HG03378 (cell line): Measurements from ENCODE around the gene CAMK1D.

Experiments
- ATAC-seq: cut with Tn5 transposase; IDR thresholded peaks from one replicate; pipeline ENCODE4 v1.9.1; 2021; ENCODE audit warnings: mild to moderate bottlenecking, moderate library complexity; ENCODE audit not compliant: unreplicated experiment

CAMK1D gene

DNA sequence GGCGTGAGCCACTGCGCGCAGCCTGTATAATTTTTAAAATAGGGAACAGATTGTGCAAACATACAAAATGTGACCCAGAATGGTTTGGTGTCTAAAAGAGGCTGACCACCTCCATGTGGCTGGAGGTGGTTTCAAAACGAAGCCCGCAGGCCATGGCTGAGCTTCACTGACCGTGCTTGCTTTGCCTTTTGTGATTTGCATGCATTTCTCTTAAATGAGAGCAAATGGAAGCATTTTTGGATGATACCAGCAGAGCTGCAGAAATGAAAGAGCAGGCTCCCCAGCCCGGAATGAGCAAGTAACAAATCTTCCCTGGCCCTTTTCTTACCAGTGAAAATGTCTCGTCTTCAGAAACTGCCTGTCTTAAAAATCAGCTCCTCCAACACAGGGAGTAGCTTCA lies 239.9 kb downstream of the CAMK1D start:
- ATAC-seq = no peak

DNA sequence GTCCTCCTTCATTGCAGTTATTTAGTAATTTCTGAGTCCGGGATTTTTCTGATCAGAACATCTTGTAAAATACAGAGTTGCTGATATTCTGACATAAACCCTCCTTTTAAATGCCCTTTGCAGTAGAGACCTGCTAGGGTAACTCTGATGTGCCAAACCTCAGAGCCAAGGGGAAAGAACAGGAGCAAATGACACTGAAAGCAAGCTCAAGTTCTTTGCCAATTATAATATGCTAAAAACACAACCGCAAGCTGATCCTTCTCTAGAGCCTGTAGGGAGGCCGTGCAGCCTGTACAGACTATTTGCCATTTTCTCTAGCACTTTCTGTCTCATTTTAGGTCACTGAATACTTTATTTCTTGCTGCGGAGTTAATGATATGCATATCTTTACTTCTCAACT lies 240.4 kb downstream of the CAMK1D start:
- ATAC-seq = no peak

- ATAC-seq = no peak
These were observed 241.6 kb downstream of the CAMK1D start for GRCh38 chr10:12590675-12591659.

GRCh38 chr10:12592967-12593366 lies 243.6 kb downstream of the CAMK1D start:
- no peak for ATAC-seq

GRCh38 chr10:12594448-12594944 lies 245.1 kb downstream of the CAMK1D start:
- ATAC-seq = no peak

DNA sequence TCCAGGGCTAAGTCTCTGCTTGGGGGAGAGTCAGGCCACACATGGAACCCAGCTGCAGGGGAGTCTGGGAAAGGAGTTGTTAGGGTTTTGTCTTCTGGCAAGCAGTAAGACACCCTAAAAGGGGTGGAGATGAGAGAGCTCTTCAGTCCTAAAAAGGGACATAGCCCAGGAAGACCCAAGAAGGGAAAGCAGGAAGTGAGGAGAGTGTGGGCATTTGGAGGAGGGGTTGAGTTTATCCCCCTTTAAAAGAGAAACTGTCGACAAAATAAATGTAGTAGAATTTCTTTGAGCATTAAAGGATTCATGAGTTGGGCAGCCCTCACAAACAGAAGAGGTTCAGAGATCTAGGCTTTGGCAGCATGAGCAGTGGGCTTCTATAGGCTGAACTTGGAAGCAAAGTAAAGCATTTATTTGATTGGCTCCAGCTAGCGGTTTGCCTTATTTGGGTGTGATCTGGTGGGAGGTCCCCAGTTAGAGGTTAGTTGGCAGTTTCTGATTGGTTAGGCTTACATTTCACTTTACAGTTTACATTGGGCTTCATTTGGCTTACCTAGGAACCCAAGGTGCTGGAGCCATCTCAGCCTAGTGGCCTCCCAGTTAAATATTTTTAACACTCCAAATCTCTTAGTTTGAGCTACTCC lies 246.7 kb downstream of the CAMK1D start:
- ATAC-seq = no peak

GRCh38 chr10:12597176-12597575 lies 247.8 kb downstream of the CAMK1D start:
- no peak for ATAC-seq

- no peak for ATAC-seq
These were observed 248.7 kb downstream of the CAMK1D start for GRCh38 chr10:12597788-12598765.

DNA sequence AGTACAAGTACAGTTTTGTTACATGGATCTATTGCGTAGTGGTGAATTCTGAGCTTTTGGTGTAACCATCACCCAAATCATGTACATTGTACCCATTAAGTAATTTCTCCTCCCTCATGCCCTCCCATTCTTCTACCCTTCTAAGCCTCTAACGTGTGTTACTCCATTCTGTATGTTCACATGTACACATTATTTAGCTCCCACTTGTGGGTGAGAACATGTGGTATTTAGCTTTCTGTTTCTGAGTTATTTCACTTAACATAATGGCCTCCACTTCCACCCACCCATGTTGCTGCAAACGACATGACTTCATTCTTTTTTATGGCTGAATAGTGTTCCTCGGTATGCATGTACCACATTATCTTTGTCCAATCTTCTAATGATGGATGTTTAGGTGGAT lies 251.3 kb downstream of the CAMK1D start:
- ATAC-seq = no peak

DNA sequence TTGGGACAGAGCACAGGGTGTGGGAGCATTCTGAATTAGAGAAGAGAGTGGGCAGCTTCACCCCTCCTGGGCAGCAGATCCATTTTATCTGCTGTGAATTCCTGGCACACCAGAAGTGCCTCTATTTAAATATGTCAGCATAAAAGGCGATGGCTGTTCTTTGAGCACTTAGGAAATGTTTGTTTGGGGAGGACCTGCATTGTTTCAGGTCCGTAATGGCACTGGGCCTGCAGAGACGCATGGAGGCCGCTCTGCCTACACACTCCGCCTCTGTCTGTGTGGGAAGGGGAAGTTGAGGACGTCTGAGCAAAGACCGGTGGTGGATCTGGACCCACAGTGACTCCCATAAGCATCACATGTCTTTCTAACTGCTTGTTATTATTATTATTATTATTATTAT lies 253.2 kb downstream of the CAMK1D start:
- ATAC-seq = no peak

GRCh38 chr10:12603766-12604470 lies 254.6 kb downstream of the CAMK1D start:
- no peak for ATAC-seq

GRCh38 chr10:12605580-12606405 lies 256.4 kb downstream of the CAMK1D start:
- peak; percentile 54 for ATAC-seq

- no peak for ATAC-seq
These were observed 257.1 kb downstream of the CAMK1D start for GRCh38 chr10:12606461-12606860.

GRCh38 chr10:12608761-12609160 lies 259.4 kb downstream of the CAMK1D start:
- no peak for ATAC-seq

- ATAC-seq = no peak
These were observed 260.1 kb downstream of the CAMK1D start for GRCh38 chr10:12609435-12609834.

GRCh38 chr10:12613136-12613535 lies 263.8 kb downstream of the CAMK1D start:
- no peak for ATAC-seq

GRCh38 chr10:12614177-12614995 lies 265.0 kb downstream of the CAMK1D start:
- no peak for ATAC-seq
